ENCODE results near the gene RUFY1.

RUFY1 gene

GRCh38 chr5:179599973-179600372 is 49.6 kb downstream of the RUFY1 start:
- Histone ChIP-seq H3K9me3 (ENCODE audit: control insufficient read depth, low read length) (no peaks in the 10 kb centered on the region), H3K27me3 (replicated peaks; ENCODE audit: control insufficient read depth, insufficient read depth, low read length, poor library complexity, severe bottlenecking) (no peaks in the 10 kb centered on the region), H3K4me1 (ENCODE audit: control insufficient read depth, insufficient read depth, low read length, poor library complexity, severe bottlenecking) (no peaks in the 10 kb centered on the region), H3K36me3 (ENCODE audit: control insufficient read depth, insufficient read depth, low read length) (peaks cover 47% of the 10 kb centered on the region), H3K4me3 (ENCODE audit: insufficient read depth, low read depth, low read length, poor library complexity, severe bottlenecking) (no peak overlapping the region), H3K27ac (ENCODE audit: insufficient read depth, low read length, poor library complexity, severe bottlenecking) (no peak overlapping the region)
- DNase-seq, result no peak

DNA sequence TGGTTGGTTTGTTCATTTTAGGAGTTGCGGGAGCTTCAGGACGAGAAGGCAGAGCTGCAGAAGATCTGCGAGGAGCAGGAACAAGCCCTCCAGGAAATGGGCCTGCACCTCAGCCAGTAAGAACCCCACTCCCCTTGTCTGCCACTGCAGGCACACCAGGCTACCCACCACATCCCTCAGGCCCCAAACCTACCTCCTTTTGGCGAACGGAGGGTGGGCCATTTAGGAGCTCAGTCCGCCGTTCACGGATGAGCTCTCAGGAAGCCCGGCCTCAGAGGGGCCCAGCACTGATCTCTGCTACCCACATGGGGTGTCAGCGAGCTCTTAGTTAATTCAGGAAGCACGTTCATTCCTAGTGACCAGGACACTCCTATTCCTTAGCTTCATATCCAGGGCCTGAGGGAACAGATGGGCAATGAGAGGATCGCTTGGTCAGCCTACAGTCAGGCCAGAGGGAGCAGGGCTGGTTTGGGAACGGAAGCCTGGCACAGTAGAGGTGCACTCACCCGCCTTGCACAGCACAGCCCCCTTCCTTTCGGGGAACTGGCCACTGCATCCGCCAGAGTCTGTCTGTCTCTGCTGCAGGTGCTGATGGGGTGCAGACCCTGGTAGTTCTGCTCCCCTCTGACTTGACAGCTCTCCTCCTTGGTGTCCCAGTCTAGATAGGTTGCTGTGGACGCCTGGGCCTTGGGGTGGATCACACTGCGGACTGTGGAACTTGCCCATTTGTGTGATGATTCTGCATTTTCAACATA is 51.7 kb downstream of the RUFY1 start:
- no peaks in the 10 kb centered on the region for H3K27me3 ChIP-seq (replicated peaks; ENCODE audit: control insufficient read depth, insufficient read depth, low read length, poor library complexity, severe bottlenecking)
- no peaks in the 10 kb centered on the region for H3K9me3 ChIP-seq (ENCODE audit: control insufficient read depth, low read length)
- H3K4me1 ChIP-seq (ENCODE audit: control insufficient read depth, insufficient read depth, low read length, poor library complexity, severe bottlenecking), result no peaks in the 10 kb centered on the region
- no peak overlapping the region for H3K4me3 ChIP-seq (ENCODE audit: insufficient read depth, low read depth, low read length, poor library complexity, severe bottlenecking)
- H3K36me3 ChIP-seq (ENCODE audit: control insufficient read depth, insufficient read depth, low read length), result peaks cover 47% of the 10 kb centered on the region
- H3K27ac ChIP-seq (ENCODE audit: insufficient read depth, low read length, poor library complexity, severe bottlenecking), result no peak overlapping the region
- no peak for DNase-seq

DNA sequence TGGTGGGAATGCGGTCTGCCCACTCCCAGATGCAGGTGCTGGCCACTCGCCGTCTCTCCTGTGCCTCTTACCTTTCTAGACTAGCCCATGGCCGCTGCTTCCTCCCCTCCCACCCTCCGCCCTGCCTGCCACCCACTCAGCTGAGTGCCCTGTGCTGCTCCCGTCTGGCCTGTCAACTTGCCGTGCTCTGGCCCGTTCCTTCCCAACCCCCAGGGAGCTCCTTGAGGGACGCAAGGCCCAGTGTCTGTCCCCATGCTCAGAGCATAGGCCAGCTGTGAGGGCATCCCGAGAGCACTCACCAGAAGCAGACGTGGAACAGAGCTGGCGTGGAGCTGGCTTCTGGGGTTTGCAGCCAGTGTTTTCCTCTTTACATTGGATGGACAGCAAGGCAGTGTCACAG is 53.0 kb downstream of the RUFY1 start:
- H3K9me3 ChIP-seq (ENCODE audit: control insufficient read depth, low read length), result no peaks in the 10 kb centered on the region
- DNase-seq, result no peak
- no peaks in the 10 kb centered on the region for H3K27me3 ChIP-seq (replicated peaks; ENCODE audit: control insufficient read depth, insufficient read depth, low read length, poor library complexity, severe bottlenecking)
- no peak overlapping the region for H3K27ac ChIP-seq (ENCODE audit: insufficient read depth, low read length, poor library complexity, severe bottlenecking)
- H3K36me3 ChIP-seq (ENCODE audit: control insufficient read depth, insufficient read depth, low read length), result peaks cover 48% of the 10 kb centered on the region
- H3K4me3 ChIP-seq (ENCODE audit: insufficient read depth, low read depth, low read length, poor library complexity, severe bottlenecking), result no peak overlapping the region
- peaks cover 8% of the 10 kb centered on the region for H3K4me1 ChIP-seq (ENCODE audit: control insufficient read depth, insufficient read depth, low read length, poor library complexity, severe bottlenecking)

GRCh38 chr5:179605026-179605833 is 54.9 kb downstream of the RUFY1 start:
- peaks cover 44% of the 10 kb centered on the region for H3K36me3 ChIP-seq (ENCODE audit: control insufficient read depth, insufficient read depth, low read length)
- no peak for DNase-seq
- no peak overlapping the region for H3K27ac ChIP-seq (ENCODE audit: insufficient read depth, low read length, poor library complexity, severe bottlenecking)
- no peaks in the 10 kb centered on the region for H3K9me3 ChIP-seq (ENCODE audit: control insufficient read depth, low read length)
- peaks cover 24% of the 10 kb centered on the region for H3K4me1 ChIP-seq (ENCODE audit: control insufficient read depth, insufficient read depth, low read length, poor library complexity, severe bottlenecking)
- H3K27me3 ChIP-seq (replicated peaks; ENCODE audit: control insufficient read depth, insufficient read depth, low read length, poor library complexity, severe bottlenecking), result no peaks in the 10 kb centered on the region
- H3K4me3 ChIP-seq (ENCODE audit: insufficient read depth, low read depth, low read length, poor library complexity, severe bottlenecking), result no peak overlapping the region

DNA sequence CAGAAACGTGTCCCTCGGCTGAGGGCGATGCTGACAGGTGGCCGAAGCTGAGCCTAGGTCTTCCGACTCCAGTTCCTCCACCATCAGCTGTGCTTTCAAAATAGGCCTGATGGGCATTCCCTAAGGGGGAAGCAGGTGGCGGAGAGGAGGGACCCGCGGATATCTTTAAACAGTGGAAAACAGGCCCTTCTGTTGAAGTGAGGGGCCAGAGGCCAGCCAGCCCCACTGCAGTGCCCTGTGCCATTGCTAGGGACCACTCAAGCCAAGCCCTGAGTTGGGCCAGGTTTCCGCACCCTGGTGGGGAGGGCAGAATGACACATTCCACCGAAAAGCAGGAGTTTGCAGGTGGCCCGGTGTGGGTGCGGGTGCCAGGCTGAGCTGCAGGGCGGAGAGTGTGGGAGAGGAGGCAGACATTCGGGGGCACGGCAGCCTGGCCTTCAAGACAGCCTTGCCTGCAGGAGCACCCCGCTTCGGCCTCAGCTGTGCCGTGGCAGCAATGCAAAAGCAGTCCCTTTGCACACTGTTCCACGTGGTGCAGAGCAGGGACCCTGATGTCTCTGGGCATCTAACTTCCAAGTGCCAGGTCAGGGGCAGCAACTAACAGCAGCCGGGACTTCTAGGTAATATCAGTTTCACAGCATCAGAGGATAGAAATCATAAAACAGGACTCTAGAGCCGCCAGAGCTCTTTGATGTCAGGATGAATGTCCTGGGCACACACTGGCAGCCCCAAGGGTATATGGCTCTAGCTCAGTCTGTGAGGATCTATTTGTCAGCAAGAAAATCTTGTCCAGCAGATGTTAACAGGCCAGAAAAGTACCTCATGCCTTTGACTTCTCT is 55.9 kb downstream of the RUFY1 start:
- H3K4me1 ChIP-seq (ENCODE audit: control insufficient read depth, insufficient read depth, low read length, poor library complexity, severe bottlenecking), result peaks cover 31% of the 10 kb centered on the region

DNA sequence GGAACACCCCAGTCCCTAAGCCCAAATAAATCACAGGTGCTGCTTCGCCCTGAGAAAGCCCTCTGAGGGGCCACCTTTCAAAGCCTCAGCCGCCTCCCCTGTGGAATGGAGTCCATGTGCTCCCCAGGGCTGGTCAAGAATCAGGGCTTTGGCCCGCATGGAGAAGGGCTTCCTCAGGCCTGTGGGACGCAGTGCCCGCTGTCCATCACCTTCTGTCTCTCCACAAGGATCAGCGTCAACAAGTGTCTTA is 56.5 kb downstream of the RUFY1 start:
- peaks cover 31% of the 10 kb centered on the region for H3K4me1 ChIP-seq (ENCODE audit: control insufficient read depth, insufficient read depth, low read length, poor library complexity, severe bottlenecking)
- H3K27me3 ChIP-seq (replicated peaks; ENCODE audit: control insufficient read depth, insufficient read depth, low read length, poor library complexity, severe bottlenecking), result no peaks in the 10 kb centered on the region
- peaks cover 52% of the 10 kb centered on the region for H3K36me3 ChIP-seq (ENCODE audit: control insufficient read depth, insufficient read depth, low read length)
- no peak overlapping the region for H3K27ac ChIP-seq (ENCODE audit: insufficient read depth, low read length, poor library complexity, severe bottlenecking)
- DNase-seq, result no peak
- H3K9me3 ChIP-seq (ENCODE audit: control insufficient read depth, low read length), result no peaks in the 10 kb centered on the region
- no peak overlapping the region for H3K4me3 ChIP-seq (ENCODE audit: insufficient read depth, low read depth, low read length, poor library complexity, severe bottlenecking)

More for the DNA sequence above, 55.9 kb downstream of the RUFY1 start:
- Histone ChIP-seq H3K4me3 (ENCODE audit: insufficient read depth, low read depth, low read length, poor library complexity, severe bottlenecking) (no peak overlapping the region), H3K27me3 (replicated peaks; ENCODE audit: control insufficient read depth, insufficient read depth, low read length, poor library complexity, severe bottlenecking) (no peaks in the 10 kb centered on the region), H3K36me3 (ENCODE audit: control insufficient read depth, insufficient read depth, low read length) (peaks cover 50% of the 10 kb centered on the region), H3K27ac (ENCODE audit: insufficient read depth, low read length, poor library complexity, severe bottlenecking) (no peak overlapping the region), H3K9me3 (ENCODE audit: control insufficient read depth, low read length) (no peaks in the 10 kb centered on the region)
- no peak for DNase-seq

DNA sequence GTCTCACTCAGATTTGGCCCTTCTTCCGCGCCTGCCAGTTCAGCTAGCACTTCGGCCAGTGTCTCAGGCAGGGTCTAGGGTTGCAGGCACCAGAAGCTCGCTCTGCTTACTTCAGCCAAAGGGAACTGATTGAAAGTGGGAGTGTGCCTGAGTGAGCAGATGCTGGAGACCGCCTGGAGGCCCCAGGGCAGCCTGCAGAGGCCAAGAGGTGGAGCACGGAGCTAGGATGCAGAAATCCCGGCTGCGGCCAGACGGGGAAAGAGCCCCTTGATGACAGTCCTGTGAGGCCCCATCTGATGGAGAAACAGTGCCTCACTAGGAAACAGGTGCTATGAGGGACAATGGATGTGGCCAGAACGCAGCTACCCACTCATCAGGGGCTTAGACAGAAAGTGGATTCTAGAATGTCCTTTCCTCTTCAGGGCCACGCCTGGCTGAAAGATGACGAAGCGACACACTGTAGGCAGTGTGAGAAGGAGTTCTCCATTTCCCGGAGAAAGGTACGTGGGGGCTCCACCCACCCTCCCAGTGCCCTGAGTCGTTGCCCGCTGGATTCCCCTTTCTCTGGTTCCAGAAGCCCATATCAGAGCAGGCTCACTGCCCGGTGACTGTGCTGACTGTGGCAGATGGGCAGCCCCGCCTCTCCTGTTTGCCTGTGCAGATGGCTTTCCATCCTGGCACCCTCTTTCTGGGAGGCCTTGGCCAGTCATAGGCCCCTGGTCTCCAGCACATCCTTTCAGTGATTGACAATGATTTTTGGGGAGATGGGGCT is 57.0 kb downstream of the RUFY1 start:
- no peaks in the 10 kb centered on the region for H3K27me3 ChIP-seq (replicated peaks; ENCODE audit: control insufficient read depth, insufficient read depth, low read length, poor library complexity, severe bottlenecking)
- H3K4me1 ChIP-seq (ENCODE audit: control insufficient read depth, insufficient read depth, low read length, poor library complexity, severe bottlenecking), result peaks cover 31% of the 10 kb centered on the region
- no peak for DNase-seq
- H3K4me3 ChIP-seq (ENCODE audit: insufficient read depth, low read depth, low read length, poor library complexity, severe bottlenecking), result no peak overlapping the region
- no peaks in the 10 kb centered on the region for H3K9me3 ChIP-seq (ENCODE audit: control insufficient read depth, low read length)
- H3K27ac ChIP-seq (ENCODE audit: insufficient read depth, low read length, poor library complexity, severe bottlenecking), result no peak overlapping the region
- peaks cover 50% of the 10 kb centered on the region for H3K36me3 ChIP-seq (ENCODE audit: control insufficient read depth, insufficient read depth, low read length)

GRCh38 chr5:179608131-179608581 is 57.8 kb downstream of the RUFY1 start:
- peak in 1 of 3 donors; percentile 17 for DNase-seq
- peaks cover 54% of the 10 kb centered on the region for H3K36me3 ChIP-seq (ENCODE audit: control insufficient read depth, insufficient read depth, low read length)
- no peaks in the 10 kb centered on the region for H3K9me3 ChIP-seq (ENCODE audit: control insufficient read depth, low read length)
- peaks cover 31% of the 10 kb centered on the region for H3K4me1 ChIP-seq (ENCODE audit: control insufficient read depth, insufficient read depth, low read length, poor library complexity, severe bottlenecking)
- no peak overlapping the region for H3K27ac ChIP-seq (ENCODE audit: insufficient read depth, low read length, poor library complexity, severe bottlenecking)
- no peak overlapping the region for H3K4me3 ChIP-seq (ENCODE audit: insufficient read depth, low read depth, low read length, poor library complexity, severe bottlenecking)
- H3K27me3 ChIP-seq (replicated peaks; ENCODE audit: control insufficient read depth, insufficient read depth, low read length, poor library complexity, severe bottlenecking), result no peaks in the 10 kb centered on the region

- no peak for DNase-seq
- H3K27me3 ChIP-seq (replicated peaks; ENCODE audit: control insufficient read depth, insufficient read depth, low read length, poor library complexity, severe bottlenecking), result no peaks in the 10 kb centered on the region
- peaks cover 70% of the 10 kb centered on the region for H3K36me3 ChIP-seq (ENCODE audit: control insufficient read depth, insufficient read depth, low read length)
- H3K9me3 ChIP-seq (ENCODE audit: control insufficient read depth, low read length), result no peaks in the 10 kb centered on the region
- H3K4me3 ChIP-seq (ENCODE audit: insufficient read depth, low read depth, low read length, poor library complexity, severe bottlenecking), result no peak overlapping the region
- peaks cover 31% of the 10 kb centered on the region for H3K4me1 ChIP-seq (ENCODE audit: control insufficient read depth, insufficient read depth, low read length, poor library complexity, severe bottlenecking)
- H3K27ac ChIP-seq (ENCODE audit: insufficient read depth, low read length, poor library complexity, severe bottlenecking), result no peak overlapping the region
These were observed 59.4 kb downstream of the RUFY1 start for GRCh38 chr5:179609834-179610108.
